SK-N-SH treated with all-trans-retinoic acid at 6 μM for 48 hours (cell line): ENCODE measurements around the gene SLC8A3.

ENCODE experiments used
- ATAC-seq: fragments of 200-7000 bp; cut with Tn5 transposase; 3 replicates; pipeline ENCODE4 v1.9.1; 2020; ENCODE audit warnings: mild to moderate bottlenecking, moderate library complexity
- ARNTL ChIP-seq: fragments of 450-650 bp; formaldehyde crosslinking; IDR thresholded peaks from 2 replicates; pipeline ENCODE4 v1.5.0; 2020; ENCODE audit warnings: low read depth, mild to moderate bottlenecking, moderate library complexity, borderline replicate concordance
- BACH2 ChIP-seq: fragments of 250-450 bp; sonication (Bioruptor Pico); IDR thresholded peaks from 2 replicates; pipeline ENCODE4 v1.9.0; 2021; ENCODE audit warnings: mild to moderate bottlenecking, borderline replicate concordance
- CREB5 ChIP-seq: fragments of 250-450 bp; sonication (Bioruptor Pico); IDR thresholded peaks from 2 replicates; pipeline ENCODE4 v1.5.1; 2020; ENCODE audit warnings: low read depth, mild to moderate bottlenecking, moderate library complexity
- CSDC2 ChIP-seq: fragments of 250-450 bp; sonication (Bioruptor Pico); IDR thresholded peaks from 2 replicates; pipeline ENCODE4 v1.5.0; 2020; ENCODE audit warnings: mild to moderate bottlenecking, moderate library complexity
- CSRNP3 ChIP-seq: fragments of 250-450 bp; sonication (Bioruptor Pico); IDR thresholded peaks from 2 replicates; pipeline ENCODE4 v1.5.1; 2021; ENCODE audit warnings: mild to moderate bottlenecking, moderate library complexity
- ESRRG ChIP-seq: fragments of 250-450 bp; sonication (Bioruptor Pico); IDR thresholded peaks from 2 replicates; pipeline ENCODE4 v1.6.1; 2021; ENCODE audit warnings: mild to moderate bottlenecking
- GLIS3 ChIP-seq: fragments of 250-450 bp; sonication (Bioruptor Pico); IDR thresholded peaks from 2 replicates; pipeline ENCODE4 v1.5.0; 2020; ENCODE audit warnings: mild to moderate bottlenecking, moderate library complexity
- ISL1 ChIP-seq: fragments of 250-450 bp; sonication (Bioruptor Pico); IDR thresholded peaks from 2 replicates; pipeline ENCODE4 v2.1.2; 2022; ENCODE audit warnings: mild to moderate bottlenecking, moderate library complexity
- OSR1 ChIP-seq: fragments of 250-450 bp; sonication (Bioruptor Pico); IDR thresholded peaks from 2 replicates; pipeline ENCODE4 v1.8.0; 2022; ENCODE audit warnings: moderate library complexity, mild to moderate bottlenecking, inconsistent platforms
- PATZ1 ChIP-seq: fragments of 250-450 bp; sonication (Bioruptor Pico); IDR thresholded peaks from 2 replicates; pipeline ENCODE4 v1.8.0; 2020; ENCODE audit warnings: mild to moderate bottlenecking, moderate library complexity, borderline replicate concordance
- POU6F1 ChIP-seq: fragments of 250-450 bp; sonication (Bioruptor Pico); IDR thresholded peaks from 2 replicates; pipeline ENCODE4 v1.8.0; 2021; ENCODE audit warnings: low read depth, mild to moderate bottlenecking, moderate library complexity, borderline replicate concordance
- PPARA ChIP-seq: fragments of 250-450 bp; sonication (Bioruptor Pico); IDR thresholded peaks from 2 replicates; pipeline ENCODE4 v1.5.0; 2020; ENCODE audit warnings: mild to moderate bottlenecking, borderline replicate concordance
- RARB ChIP-seq: fragments of 250-450 bp; sonication (Bioruptor Pico); IDR thresholded peaks from 2 replicates; pipeline ENCODE4 v1.8.0; 2021; ENCODE audit warnings: mild to moderate bottlenecking, moderate library complexity
- SNAI2 ChIP-seq: fragments of 250-450 bp; sonication (Bioruptor Pico); IDR thresholded peaks from 2 replicates; pipeline ENCODE4 v1.5.0; 2020; ENCODE audit warnings: mild to moderate bottlenecking, moderate library complexity
- TCF4 ChIP-seq: fragments of 250-450 bp; sonication (Bioruptor Pico); IDR thresholded peaks from 2 replicates; pipeline ENCODE4 v1.8.0; 2021; ENCODE audit warnings: mild to moderate bottlenecking, moderate library complexity, borderline replicate concordance
- TOX ChIP-seq: fragments of 250-450 bp; sonication (Bioruptor Pico); IDR thresholded peaks from 2 replicates; pipeline ENCODE4 v1.8.0; 2021; ENCODE audit warnings: mild to moderate bottlenecking, moderate library complexity, borderline replicate concordance
- TSHZ2 ChIP-seq: fragments of 250-450 bp; sonication (Bioruptor Pico); IDR thresholded peaks from 2 replicates; pipeline ENCODE4 v1.5.0; 2020; ENCODE audit warnings: mild to moderate bottlenecking, moderate library complexity
- ZC3H10 ChIP-seq: fragments of 250-450 bp; sonication (Bioruptor Pico); IDR thresholded peaks from 2 replicates; pipeline ENCODE4 v1.5.1; 2021; ENCODE audit warnings: mild to moderate bottlenecking, moderate library complexity
- ZFP3 ChIP-seq: fragments of 250-450 bp; sonication (Bioruptor Pico); IDR thresholded peaks from 2 replicates; pipeline ENCODE4 v1.5.0; 2020; ENCODE audit warnings: mild to moderate bottlenecking, moderate library complexity
- ZFP30 ChIP-seq: fragments of 450-650 bp; formaldehyde crosslinking; IDR thresholded peaks from 2 replicates; pipeline ENCODE4 v1.5.0; 2022; ENCODE audit warnings: mild to moderate bottlenecking, moderate library complexity
- ZNF565 ChIP-seq: fragments of 450-650 bp; formaldehyde crosslinking; conservative IDR thresholded peaks from 2 replicates; pipeline ENCODE4 v1.5.0; 2020; ENCODE audit warnings: low read depth, mild to moderate bottlenecking, moderate library complexity
- ZNF70 ChIP-seq: fragments of 450-650 bp; formaldehyde crosslinking; IDR thresholded peaks from 2 replicates; pipeline ENCODE4 v1.5.0; 2020; ENCODE audit warnings: mild to moderate bottlenecking, moderate library complexity
- ZNF8 ChIP-seq: fragments of 450-650 bp; formaldehyde crosslinking; IDR thresholded peaks from 2 replicates; pipeline ENCODE4 v1.5.0; 2020; ENCODE audit warnings: mild to moderate bottlenecking, moderate library complexity

Gene SLC8A3

GRCh38 chr14:70166530-70167203 is 22.1 kb downstream of the SLC8A3 start:
- ATAC-seq, result no peak
- TF ChIP-seq POU6F1 (no peak), RARB (CRISPR knock-in tag) (no peak), ZNF70 (CRISPR knock-in tag) (no peak), PPARA (CRISPR knock-in tag) (no peak), SNAI2 (CRISPR knock-in tag) (no peak), ZNF8 (no peak), ESRRG (no peak), TSHZ2 (CRISPR knock-in tag) (no peak), CSRNP3 (CRISPR knock-in tag) (no peak), ZFP30 (CRISPR knock-in tag) (no peak), ZC3H10 (no peak), PATZ1 (CRISPR knock-in tag) (no peak), ZNF565 (no peak), CREB5 (CRISPR knock-in tag) (no peak), OSR1 (CRISPR knock-in tag) (no peak), BACH2 (no peak), ARNTL (CRISPR knock-in tag) (no peak), ZFP3 (CRISPR knock-in tag) (no peak), ISL1 (CRISPR knock-in tag) (no peak), CSDC2 (CRISPR knock-in tag) (no peak)

- TF ChIP-seq ZFP3 (CRISPR knock-in tag) (no peak), ARNTL (CRISPR knock-in tag) (no peak), ZNF8 (no peak)
- ATAC-seq, result no peak
These were observed 26.4 kb downstream of the SLC8A3 start for GRCh38 chr14:70162358-70162757.

- TF ChIP-seq CREB5 (CRISPR knock-in tag), result no peak
- no peak for TF ChIP-seq CSRNP3 (CRISPR knock-in tag)
- TF ChIP-seq ZFP30 (CRISPR knock-in tag), result no peak
- TF ChIP-seq ZFP3 (CRISPR knock-in tag), result no peak
- no peak for TF ChIP-seq RARB (CRISPR knock-in tag)
- TF ChIP-seq PPARA (CRISPR knock-in tag), result no peak
- TF ChIP-seq SNAI2 (CRISPR knock-in tag), result no peak
- no peak for TF ChIP-seq ZNF8
- no peak for TF ChIP-seq CSDC2 (CRISPR knock-in tag)
- TF ChIP-seq BACH2, result no peak
- TF ChIP-seq POU6F1, result no peak
- TF ChIP-seq TCF4 (CRISPR knock-in tag), result no peak
- TF ChIP-seq ZC3H10, result no peak
- TF ChIP-seq ISL1 (CRISPR knock-in tag), result no peak
- TF ChIP-seq TOX (CRISPR knock-in tag), result no peak
- TF ChIP-seq GLIS3, result no peak
- no peak for TF ChIP-seq ZNF565
- TF ChIP-seq ESRRG, result no peak
- TF ChIP-seq OSR1 (CRISPR knock-in tag), result no peak
- no peak for ATAC-seq
These were observed 32.2 kb downstream of the SLC8A3 start for GRCh38 chr14:70156592-70156991.
